Calu3 (cell line): ENCODE results near the gene TXNRD1. TPM values are rescaled to one million over a fixed set of nuclear protein-coding genes. Genes with fewer than 3 reads are reported as not detected.

ENCODE experiments used
- BruUV-seq: library from RNA; stranded (reverse); fragments of 400-500 nt; replicated peaks from 2 replicates; lab custom pipeline; 2021; lab: Mats Ljungman, UMichigan
- CTCF ChIA-PET: fragments of 300-600 bp; sonication (Branson Sonifier 250); formaldehyde crosslinking; loops from one replicate; lab custom pipeline; 2022; ENCODE audit warnings: antibody characterized with exemption; lab: Charles Lee
- DNase-seq: peaks from one replicate; pipeline ENCODE4 v3.0.0; 2022
- H3K27ac Mint-ChIP-seq: one replicate; pipeline ENCODE4 v1.8.0; 2022; ENCODE audit warnings: mixed read lengths; ENCODE audit not compliant: unreplicated experiment
- H3K27me3 Mint-ChIP-seq: one replicate; pipeline ENCODE4 v1.8.0; 2022; ENCODE audit warnings: mixed read lengths; ENCODE audit not compliant: unreplicated experiment
- H3K36me3 Mint-ChIP-seq: one replicate; pipeline ENCODE4 v1.8.0; 2022; ENCODE audit warnings: mild to moderate bottlenecking, moderate library complexity, mixed read lengths; ENCODE audit not compliant: insufficient read depth, unreplicated experiment
- H3K4me1 Mint-ChIP-seq: one replicate; pipeline ENCODE4 v1.8.0; 2022; ENCODE audit warnings: mild to moderate bottlenecking, low read depth, mixed read lengths; ENCODE audit not compliant: unreplicated experiment
- H3K4me3 Mint-ChIP-seq: one replicate; pipeline ENCODE4 v1.8.0; 2022; ENCODE audit warnings: mild to moderate bottlenecking, low read depth, moderate library complexity, mixed read lengths; ENCODE audit not compliant: unreplicated experiment
- H3K9me3 Mint-ChIP-seq: one replicate; pipeline ENCODE4 v1.8.0; 2022; ENCODE audit warnings: low read depth, mixed read lengths; ENCODE audit not compliant: unreplicated experiment
- intact Hi-C: fragments of 100-400 bp; cut with micrococcal nuclease; formaldehyde crosslinking; loops from one replicate; pipeline ENCODE4 v1.10.0; 2022; ENCODE audit not compliant: unreplicated experiment
- total RNA-seq: library from RNA; stranded (reverse); gene quantifications from 2 replicates; pipeline ENCODE4 v1.2.3, GENCODE V29; 2022
- TF ChIP-seq, protein P1 (sequence below): fragments of 200-600 bp; IDR thresholded peaks from one replicate; pipeline ENCODE4 v1.8.0; 2022; ENCODE audit warnings: antibody characterized with exemption; ENCODE audit not compliant: unreplicated experiment

The TXNRD1 gene
- total RNA-seq, 1 experiment from 2014 or later: 262 TPM

DNA sequence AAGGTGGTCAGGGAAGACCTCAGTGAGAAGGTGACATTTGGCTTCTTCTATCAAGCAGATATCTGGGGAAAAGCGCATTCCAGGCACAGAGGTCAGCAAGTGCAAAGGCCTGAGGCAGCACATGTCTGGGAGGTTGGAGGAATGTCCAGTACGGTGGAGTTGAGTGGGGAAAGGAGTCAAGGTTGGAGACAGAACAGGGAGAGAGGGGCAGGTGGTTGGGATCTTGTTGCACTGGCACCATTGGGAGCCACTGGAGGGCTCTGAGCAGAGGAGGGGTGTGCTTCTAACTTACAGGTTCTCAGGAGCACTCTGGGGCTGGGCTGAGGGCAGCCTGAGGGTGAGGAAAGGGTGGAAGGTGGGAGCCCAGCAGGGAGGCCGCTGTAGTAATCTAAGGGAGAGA lies 140.1 kb downstream of the TXNRD1 start:
- H3K27me3 Mint-ChIP-seq: no peaks in the 10 kb centered on the region
- intact Hi-C loops: no loop called here
- BruUV-seq: no TSS peak
- peaks cover 10% of the 10 kb centered on the region for H3K4me1 Mint-ChIP-seq
- TF ChIP-seq, protein P1, sequence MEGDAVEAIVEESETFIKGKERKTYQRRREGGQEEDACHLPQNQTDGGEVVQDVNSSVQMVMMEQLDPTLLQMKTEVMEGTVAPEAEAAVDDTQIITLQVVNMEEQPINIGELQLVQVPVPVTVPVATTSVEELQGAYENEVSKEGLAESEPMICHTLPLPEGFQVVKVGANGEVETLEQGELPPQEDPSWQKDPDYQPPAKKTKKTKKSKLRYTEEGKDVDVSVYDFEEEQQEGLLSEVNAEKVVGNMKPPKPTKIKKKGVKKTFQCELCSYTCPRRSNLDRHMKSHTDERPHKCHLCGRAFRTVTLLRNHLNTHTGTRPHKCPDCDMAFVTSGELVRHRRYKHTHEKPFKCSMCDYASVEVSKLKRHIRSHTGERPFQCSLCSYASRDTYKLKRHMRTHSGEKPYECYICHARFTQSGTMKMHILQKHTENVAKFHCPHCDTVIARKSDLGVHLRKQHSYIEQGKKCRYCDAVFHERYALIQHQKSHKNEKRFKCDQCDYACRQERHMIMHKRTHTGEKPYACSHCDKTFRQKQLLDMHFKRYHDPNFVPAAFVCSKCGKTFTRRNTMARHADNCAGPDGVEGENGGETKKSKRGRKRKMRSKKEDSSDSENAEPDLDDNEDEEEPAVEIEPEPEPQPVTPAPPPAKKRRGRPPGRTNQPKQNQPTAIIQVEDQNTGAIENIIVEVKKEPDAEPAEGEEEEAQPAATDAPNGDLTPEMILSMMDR: no peak
- H3K27ac Mint-ChIP-seq: peak overlapping the region; percentile 7
- no peak overlapping the region for H3K4me3 Mint-ChIP-seq
- no peak for DNase-seq
- peaks cover 71% of the 10 kb centered on the region for H3K36me3 Mint-ChIP-seq
- no peaks in the 10 kb centered on the region for H3K9me3 Mint-ChIP-seq
- CTCF ChIA-PET: no interaction called here

DNA sequence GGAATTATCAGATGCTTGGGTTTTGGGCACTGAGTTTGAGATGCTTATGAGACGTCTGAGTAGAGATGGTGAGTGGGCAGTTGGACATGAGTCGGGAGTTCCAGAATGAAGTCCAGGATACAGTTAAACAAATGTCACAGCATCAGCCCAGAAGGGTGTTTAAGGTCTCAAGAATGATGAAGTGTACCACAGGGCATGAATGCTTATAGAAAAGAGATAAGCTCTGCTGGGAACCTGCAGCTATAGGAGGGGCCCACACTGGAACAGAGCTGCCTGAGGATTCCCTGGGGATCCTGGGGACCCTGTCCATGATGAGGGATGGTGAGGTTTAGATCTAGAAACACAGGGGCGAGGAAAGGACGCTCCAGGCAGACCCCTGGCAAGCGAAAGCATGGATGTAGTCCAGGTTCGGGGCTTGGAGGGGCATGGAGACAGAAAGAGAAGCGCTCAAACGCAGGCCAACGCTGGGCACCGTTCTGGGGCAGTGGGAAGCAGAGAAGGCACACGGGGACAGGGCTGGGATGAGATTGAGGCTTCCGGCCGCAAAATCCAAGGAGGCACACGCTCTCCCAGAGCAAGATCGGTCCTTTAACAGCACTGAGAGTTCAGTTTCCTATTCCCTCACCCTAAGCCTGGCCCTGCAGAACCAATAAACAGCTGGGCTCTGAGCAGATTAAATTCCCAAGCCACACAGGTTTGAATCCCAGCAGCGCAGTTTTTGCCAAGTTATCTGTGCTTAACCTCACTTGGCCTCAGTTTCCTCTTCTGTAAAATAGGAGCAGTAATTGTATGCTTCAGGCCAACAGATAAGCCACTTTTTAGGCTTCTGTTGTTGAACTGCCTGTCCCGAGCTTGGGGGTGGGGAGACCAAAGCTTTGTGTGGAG lies 140.9 kb downstream of the TXNRD1 start:
- H3K4me3 Mint-ChIP-seq: no peak overlapping the region
- H3K27ac Mint-ChIP-seq: peak overlapping the region; percentile 42
- TF ChIP-seq, protein P1: no peak
- BruUV-seq: no TSS peak
- no peak for DNase-seq
- H3K4me1 Mint-ChIP-seq: peaks cover 10% of the 10 kb centered on the region
- no peaks in the 10 kb centered on the region for H3K27me3 Mint-ChIP-seq
- intact Hi-C loops: no loop called here
- CTCF ChIA-PET: no interaction called here
- H3K9me3 Mint-ChIP-seq: no peaks in the 10 kb centered on the region
- peaks cover 68% of the 10 kb centered on the region for H3K36me3 Mint-ChIP-seq

DNA sequence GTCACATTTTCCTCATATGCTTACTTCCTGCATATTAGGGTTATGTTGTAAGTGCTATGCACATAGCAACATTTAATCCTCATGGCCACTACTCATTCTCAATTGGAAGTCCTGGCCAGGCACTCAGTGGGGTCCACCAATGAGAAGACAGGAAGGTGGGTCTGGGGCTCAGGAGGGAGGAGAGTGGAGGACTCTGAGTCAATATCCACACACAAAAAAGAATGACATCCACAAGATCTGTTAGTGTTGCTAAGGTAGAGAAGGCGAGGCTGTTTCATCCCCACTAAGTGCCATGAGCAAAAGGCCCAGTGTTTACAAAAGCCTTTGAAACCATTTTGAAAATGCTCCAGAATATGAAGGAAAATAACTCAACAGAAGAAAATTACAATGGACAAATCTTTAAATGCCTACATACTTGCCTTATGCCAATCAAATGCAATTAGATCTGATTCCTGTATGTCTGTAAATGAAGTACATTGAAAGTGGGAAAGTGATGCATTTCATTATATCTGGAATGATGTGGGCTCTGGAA lies 141.9 kb downstream of the TXNRD1 start:
- TF ChIP-seq, protein P1: no peak
- intact Hi-C loops: no loop called here
- Mint-ChIP-seq H3K36me3 (peaks cover 63% of the 10 kb centered on the region), H3K4me1 (peaks cover 16% of the 10 kb centered on the region), H3K9me3 (no peaks in the 10 kb centered on the region), H3K27me3 (no peaks in the 10 kb centered on the region), H3K27ac (peak overlapping the region; percentile 1), H3K4me3 (no peak overlapping the region)
- CTCF ChIA-PET: no interaction called here
- no TSS peak for BruUV-seq
- no peak for DNase-seq

DNA sequence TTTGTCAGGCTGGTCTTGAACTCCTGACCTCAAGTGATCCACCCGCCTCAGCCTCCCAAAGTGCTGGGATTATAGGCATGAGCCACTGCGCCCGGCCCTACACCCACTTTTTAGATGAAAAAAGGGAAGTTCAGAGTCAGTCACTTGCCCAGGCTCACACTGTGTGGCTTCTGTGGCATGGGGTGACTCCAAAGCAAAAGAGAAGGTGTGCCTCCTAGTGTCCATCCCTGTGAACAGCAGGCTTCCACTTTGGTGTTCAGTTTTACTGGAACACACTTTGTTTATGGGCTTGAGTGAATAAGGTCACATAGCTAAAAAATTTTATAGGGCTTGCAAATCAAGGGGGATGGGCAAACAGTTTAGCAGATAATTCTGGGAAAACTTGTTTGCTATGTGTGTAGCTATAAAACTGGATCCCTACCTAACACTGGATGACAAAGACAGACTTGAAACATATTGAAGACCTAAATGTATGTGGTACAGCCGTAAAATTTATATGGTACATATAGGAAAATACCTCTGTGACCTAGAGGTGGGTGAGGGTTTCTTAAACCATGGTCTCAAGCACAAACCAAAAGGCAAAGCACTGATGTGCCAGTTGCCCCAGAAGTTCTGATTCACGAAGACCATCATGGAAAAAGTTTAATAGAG lies 142.9 kb downstream of the TXNRD1 start:
- TF ChIP-seq, protein P1: peak; percentile 84
- peak; percentile 75 for DNase-seq
- Mint-ChIP-seq H3K4me3 (no peak overlapping the region), H3K27ac (peak overlapping the region; percentile 58), H3K9me3 (no peaks in the 10 kb centered on the region), H3K27me3 (no peaks in the 10 kb centered on the region), H3K4me1 (peaks cover 16% of the 10 kb centered on the region), H3K36me3 (peaks cover 53% of the 10 kb centered on the region)
- CTCF ChIA-PET: interaction anchor here (0.6 kb wide), 1 partner anchor 160 kb away, joined by 3 read pairs; no protein-coding TSS in a partner anchor
- intact Hi-C loops: loop anchor here (1.0 kb wide), 2 partner anchors 143 to 157 kb away; partner anchors contain the start of gene TXNRD1
- no TSS peak for BruUV-seq
